Esophagus muscularis mucosa (tissue), 4 donors: ENCODE data around the gene TBC1D26.

Experiments
- EP300 ChIP-seq: sonication (generic); formaldehyde crosslinking; IDR thresholded peaks from one replicate; pipeline ENCODE4 v1.6.1; 2017; ENCODE audit warnings: antibody characterized with exemption
- POLR2A ChIP-seq: fragments of 450-650 bp; IDR thresholded peaks from one replicate; pipeline ENCODE4 v1.6.1; 2017; ENCODE audit warnings: antibody characterized with exemption, moderate library complexity, mild to moderate bottlenecking, low read depth
- TF ChIP-seq, protein P1 (sequence below), 3 experiments: fragments of 200-600 bp in 2 of 3; fragments of 450-650 bp in 1 of 3; sonication (generic) in 2 of 3; IDR thresholded peaks; one replicate each; pipeline ENCODE4 v1.5.1; 2017 to 2019; ENCODE audit warnings: antibody characterized with exemption in 3 of 3, mild to moderate bottlenecking in 2 of 3, moderate library complexity in 1 of 3

DNA sequence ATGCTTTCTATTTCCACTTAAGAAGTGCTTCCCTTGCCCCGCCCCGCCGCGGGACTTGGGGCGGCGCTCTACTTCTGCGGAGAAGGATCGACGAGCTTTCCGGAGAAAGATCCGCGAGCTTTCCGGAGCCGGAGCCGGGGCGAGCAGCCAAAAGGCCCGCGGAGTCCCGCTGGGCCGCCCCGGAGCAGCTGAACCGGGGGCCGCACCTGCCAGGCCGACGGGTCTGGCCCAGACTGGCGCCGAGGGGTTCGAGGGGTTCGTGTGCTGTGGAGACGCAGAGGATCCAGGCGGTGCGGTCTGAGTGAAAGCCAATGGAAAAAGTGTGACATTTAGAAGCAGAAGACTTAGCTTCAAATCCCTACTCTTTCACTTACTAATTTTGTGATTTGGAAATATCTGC is 50.8 kb downstream of the TBC1D26 start:
- TF ChIP-seq, protein P1, sequence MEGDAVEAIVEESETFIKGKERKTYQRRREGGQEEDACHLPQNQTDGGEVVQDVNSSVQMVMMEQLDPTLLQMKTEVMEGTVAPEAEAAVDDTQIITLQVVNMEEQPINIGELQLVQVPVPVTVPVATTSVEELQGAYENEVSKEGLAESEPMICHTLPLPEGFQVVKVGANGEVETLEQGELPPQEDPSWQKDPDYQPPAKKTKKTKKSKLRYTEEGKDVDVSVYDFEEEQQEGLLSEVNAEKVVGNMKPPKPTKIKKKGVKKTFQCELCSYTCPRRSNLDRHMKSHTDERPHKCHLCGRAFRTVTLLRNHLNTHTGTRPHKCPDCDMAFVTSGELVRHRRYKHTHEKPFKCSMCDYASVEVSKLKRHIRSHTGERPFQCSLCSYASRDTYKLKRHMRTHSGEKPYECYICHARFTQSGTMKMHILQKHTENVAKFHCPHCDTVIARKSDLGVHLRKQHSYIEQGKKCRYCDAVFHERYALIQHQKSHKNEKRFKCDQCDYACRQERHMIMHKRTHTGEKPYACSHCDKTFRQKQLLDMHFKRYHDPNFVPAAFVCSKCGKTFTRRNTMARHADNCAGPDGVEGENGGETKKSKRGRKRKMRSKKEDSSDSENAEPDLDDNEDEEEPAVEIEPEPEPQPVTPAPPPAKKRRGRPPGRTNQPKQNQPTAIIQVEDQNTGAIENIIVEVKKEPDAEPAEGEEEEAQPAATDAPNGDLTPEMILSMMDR (IDR thresholded peaks at IDR 0.05) = peak in 2 of 3 experiments; percentile 12 to 15
- TF ChIP-seq POLR2A (no peak), EP300 (no peak)
